Measurements from ENCODE around the gene DMD. TPM values are rescaled to one million over a fixed set of nuclear protein-coding genes. Genes with fewer than 3 reads are reported as not detected.

Gene DMD
- total RNA-seq, 1 donor from 2014 or later, result 9.7 TPM

- no peak for TF ChIP-seq CTCF (conservative IDR thresholded peaks at IDR 0.05)
- Mint-ChIP-seq H3K4me1 (no peaks in the 10 kb centered on the region), H3K36me3 (ENCODE audit: low read depth) (no peaks in the 10 kb centered on the region), H3K4me3 (no peak overlapping the region), H3K27ac (ENCODE audit: unreplicated experiment) (no peak overlapping the region), H3K9me3 (peaks cover 5% of the 10 kb centered on the region), H3K27me3 (ENCODE audit: low read depth) (no peaks in the 10 kb centered on the region)
- no peak for DNase-seq (ENCODE audit: low read depth, low spot score)
Observed at GRCh38 chrX:32851556-32851955, 359.8 kb downstream of the DMD start.

- DNase-seq (ENCODE audit: low read depth, low spot score), result no peak
- peaks cover 3% of the 10 kb centered on the region for H3K27me3 Mint-ChIP-seq (ENCODE audit: low read depth)
- H3K36me3 Mint-ChIP-seq (ENCODE audit: low read depth), result no peaks in the 10 kb centered on the region
- peaks cover 5% of the 10 kb centered on the region for H3K4me1 Mint-ChIP-seq
- no peak overlapping the region for H3K4me3 Mint-ChIP-seq
- H3K27ac Mint-ChIP-seq (ENCODE audit: unreplicated experiment), result no peak overlapping the region
- no peak for TF ChIP-seq CTCF (conservative IDR thresholded peaks at IDR 0.05)
- no peaks in the 10 kb centered on the region for H3K9me3 Mint-ChIP-seq
Observed at GRCh38 chrX:32847921-32848320, 363.4 kb downstream of the DMD start.

- no peak overlapping the region for H3K27ac Mint-ChIP-seq (ENCODE audit: unreplicated experiment)
- no peak overlapping the region for H3K4me3 Mint-ChIP-seq
- peaks cover 3% of the 10 kb centered on the region for H3K27me3 Mint-ChIP-seq (ENCODE audit: low read depth)
- no peaks in the 10 kb centered on the region for H3K36me3 Mint-ChIP-seq (ENCODE audit: low read depth)
- no peak for DNase-seq (ENCODE audit: low read depth, low spot score)
- no peak for TF ChIP-seq CTCF (conservative IDR thresholded peaks at IDR 0.05)
- H3K4me1 Mint-ChIP-seq, result peaks cover 5% of the 10 kb centered on the region
- peaks cover 3% of the 10 kb centered on the region for H3K9me3 Mint-ChIP-seq
Observed at GRCh38 chrX:32842053-32842452, 369.3 kb downstream of the DMD start.

- TF ChIP-seq CTCF (conservative IDR thresholded peaks at IDR 0.05), result no peak
- no peak for DNase-seq (ENCODE audit: low read depth, low spot score)
- Mint-ChIP-seq H3K9me3 (peaks cover 3% of the 10 kb centered on the region), H3K36me3 (ENCODE audit: low read depth) (no peaks in the 10 kb centered on the region), H3K27me3 (ENCODE audit: low read depth) (no peaks in the 10 kb centered on the region), H3K4me1 (peaks cover 4% of the 10 kb centered on the region), H3K27ac (ENCODE audit: unreplicated experiment) (no peak overlapping the region), H3K4me3 (no peak overlapping the region)
Observed at GRCh38 chrX:32839781-32840180, 371.6 kb downstream of the DMD start.

- Mint-ChIP-seq H3K4me1 (peaks cover 4% of the 10 kb centered on the region), H3K27ac (ENCODE audit: unreplicated experiment) (no peak overlapping the region), H3K36me3 (ENCODE audit: low read depth) (no peaks in the 10 kb centered on the region), H3K9me3 (no peaks in the 10 kb centered on the region), H3K27me3 (ENCODE audit: low read depth) (no peaks in the 10 kb centered on the region), H3K4me3 (no peak overlapping the region)
- no peak for TF ChIP-seq CTCF (conservative IDR thresholded peaks at IDR 0.05)
- no peak for DNase-seq (ENCODE audit: low read depth, low spot score)
Observed at GRCh38 chrX:32825009-32825408, 386.3 kb downstream of the DMD start.

- no peak for DNase-seq (ENCODE audit: low read depth, low spot score)
- TF ChIP-seq CTCF (conservative IDR thresholded peaks at IDR 0.05), result no peak
- Mint-ChIP-seq H3K9me3 (peaks cover 5% of the 10 kb centered on the region), H3K36me3 (ENCODE audit: low read depth) (no peaks in the 10 kb centered on the region), H3K27ac (ENCODE audit: unreplicated experiment) (no peak overlapping the region), H3K4me1 (no peaks in the 10 kb centered on the region), H3K27me3 (ENCODE audit: low read depth) (no peaks in the 10 kb centered on the region), H3K4me3 (no peak overlapping the region)
Observed at GRCh38 chrX:32804034-32804433, 407.3 kb downstream of the DMD start.
